HepG2 (cell line): ENCODE results near the gene TMEM255B. TPM values are rescaled to one million over a fixed set of nuclear protein-coding genes. Genes with fewer than 3 reads are reported as not detected.

Source experiments
- ASH2L ChIP-seq: fragments of 300-600, 200-600 bp; sonication (generic); IDR thresholded peaks from 2 replicates; pipeline ENCODE4 v1.7.0; 2017; ENCODE audit warnings: low read depth, mild to moderate bottlenecking, moderate library complexity, mixed read lengths, low read length; ENCODE audit not compliant: insufficient read length
- BORCS8-MEF2B ChIP-seq: sonication (generic); formaldehyde crosslinking; IDR thresholded peaks from 2 replicates; pipeline ENCODE4 v1.8.0; 2022; ENCODE audit warnings: mild to moderate bottlenecking, missing genetic modification reagents
- ESRRA ChIP-seq: sonication (generic); formaldehyde crosslinking; IDR thresholded peaks from 2 replicates; pipeline ENCODE4 v1.5.1; 2020; ENCODE audit warnings: mild to moderate bottlenecking, low read depth, missing genetic modification reagents
- GABPB1 ChIP-seq: IDR thresholded peaks from 2 replicates; pipeline ENCODE4 v1.6.1; 2016; ENCODE audit warnings: mild to moderate bottlenecking, missing genetic modification reagents, moderate library complexity, missing compliant biosample characterization
- JUND ChIP-seq: sonication (generic); formaldehyde crosslinking; IDR thresholded peaks from 2 replicates; pipeline ENCODE4 v1.8.0; 2022; ENCODE audit warnings: mild to moderate bottlenecking, missing genetic modification reagents
- MAZ ChIP-seq, 2 experiments: sonication (generic) in 1 of 2; formaldehyde crosslinking in 1 of 2; IDR thresholded peaks; 2 replicates each; pipeline versions ENCODE4 v1.5.0 to v1.6.1; 2012 to 2020; ENCODE audit warnings: low read depth in 2 of 2, mild to moderate bottlenecking in 2 of 2, borderline replicate concordance in 1 of 2, improper control_type of control experiment in 1 of 2, low read length in 1 of 2, missing genetic modification reagents in 1 of 2, moderate library complexity in 1 of 2
- NFE2L1 ChIP-seq: sonication (generic); formaldehyde crosslinking; IDR thresholded peaks from 2 replicates; pipeline ENCODE4 v1.4.0; 2020; ENCODE audit warnings: missing genetic modification reagents, mild to moderate bottlenecking, borderline replicate concordance
- PTBP1 ChIP-seq: fragments of 200-400 bp; formaldehyde crosslinking; IDR thresholded peaks from 2 replicates; pipeline ENCODE4 v1.6.1; 2018; ENCODE audit warnings: low read length, low read depth; ENCODE audit not compliant: poor library complexity, severe bottlenecking
- SNAPC4 ChIP-seq: sonication (generic); formaldehyde crosslinking; IDR thresholded peaks from 2 replicates; pipeline ENCODE4 v1.4.0; 2020; ENCODE audit warnings: mild to moderate bottlenecking, missing genetic modification reagents
- TBX3 ChIP-seq: fragments of 450-650 bp; IDR thresholded peaks from 2 replicates; pipeline ENCODE4 v1.6.1; 2017; ENCODE audit warnings: antibody characterized with exemption, mild to moderate bottlenecking, inconsistent platforms, borderline replicate concordance
- TRAFD1 ChIP-seq: sonication (generic); formaldehyde crosslinking; IDR thresholded peaks from 2 replicates; pipeline ENCODE4 v1.5.1; 2020; ENCODE audit warnings: missing genetic modification reagents, mild to moderate bottlenecking, borderline replicate concordance
- U2AF1 ChIP-seq: fragments of 200-400 bp; formaldehyde crosslinking; optimal IDR thresholded peaks from 2 replicates; pipeline ENCODE3; 2017; ENCODE audit warnings: mild to moderate bottlenecking, low read depth, low read length
- ZNF256 ChIP-seq: sonication (generic); formaldehyde crosslinking; conservative IDR thresholded peaks from 2 replicates; pipeline ENCODE4 v1.4.0; 2020; ENCODE audit warnings: missing genetic modification reagents
- ZNF572 ChIP-seq: sonication (generic); formaldehyde crosslinking; IDR thresholded peaks from 2 replicates; pipeline ENCODE4 v1.5.1; 2020; ENCODE audit warnings: mild to moderate bottlenecking, missing genetic modification reagents
- ZNF607 ChIP-seq: sonication (generic); formaldehyde crosslinking; IDR thresholded peaks from 2 replicates; pipeline ENCODE4 v1.5.1; 2020; ENCODE audit warnings: missing genetic modification reagents, mild to moderate bottlenecking, borderline replicate concordance
- ZNF616 ChIP-seq: sonication (generic); formaldehyde crosslinking; IDR thresholded peaks from 2 replicates; pipeline ENCODE4 v1.5.0; 2020; ENCODE audit warnings: low read depth, mild to moderate bottlenecking, missing genetic modification reagents
- ZNF660 ChIP-seq: sonication (generic); formaldehyde crosslinking; IDR thresholded peaks from 2 replicates; pipeline ENCODE4 v1.5.1; 2020; ENCODE audit warnings: mild to moderate bottlenecking, low read depth, missing genetic modification reagents, borderline replicate concordance
- polyA plus RNA-seq, 8 experiments: library from polyadenylated mRNA; depleted of rRNA in 3 of 8; stranded (reverse) in 7 of 8; unstranded in 1 of 8; fragments of >200 nt; fragmentation: Illumina TruSeq in 4 of 8; extraction: Trizol in 4 of 8; gene quantifications; 2 replicates each; pipeline versions ENCODE4 v1.2.1 to v1.2.3, GENCODE V29; 2011 to 2016; ENCODE audit warnings: low read depth in 4 of 8, missing spikeins in 1 of 8, mixed read lengths in 1 of 8; ENCODE audit not compliant: insufficient read depth in 1 of 8
- total RNA-seq, 5 experiments: library from RNA; depleted of rRNA; stranded (reverse); fragments of >200 nt; fragmentation: Illumina TruSeq; extraction: Trizol; gene quantifications; 2 replicates each; pipeline ENCODE4 v1.2.3, GENCODE V29; 2016; ENCODE audit warnings: low read depth in 1 of 5
- TF ChIP-seq, protein P1 (sequence below): sonication (generic); formaldehyde crosslinking; IDR thresholded peaks from 2 replicates; pipeline ENCODE4 v1.4.0; 2020; ENCODE audit warnings: mild to moderate bottlenecking, missing genetic modification reagents
- TF ChIP-seq, protein P2 (sequence below): sonication (generic); formaldehyde crosslinking; IDR thresholded peaks from 2 replicates; pipeline ENCODE4 v1.5.0; 2020; ENCODE audit warnings: missing genetic modification reagents
- TF ChIP-seq, protein P3 (sequence below): sonication (generic); formaldehyde crosslinking; IDR thresholded peaks from 2 replicates; pipeline ENCODE4 v1.4.0; 2020; ENCODE audit warnings: missing genetic modification reagents

TMEM255B gene
- total and polyA plus RNA-seq, 2 of the 13 experiments (the other 11 are each of a cell fraction or from before 2014, with no cell fraction given), result not detected

DNA sequence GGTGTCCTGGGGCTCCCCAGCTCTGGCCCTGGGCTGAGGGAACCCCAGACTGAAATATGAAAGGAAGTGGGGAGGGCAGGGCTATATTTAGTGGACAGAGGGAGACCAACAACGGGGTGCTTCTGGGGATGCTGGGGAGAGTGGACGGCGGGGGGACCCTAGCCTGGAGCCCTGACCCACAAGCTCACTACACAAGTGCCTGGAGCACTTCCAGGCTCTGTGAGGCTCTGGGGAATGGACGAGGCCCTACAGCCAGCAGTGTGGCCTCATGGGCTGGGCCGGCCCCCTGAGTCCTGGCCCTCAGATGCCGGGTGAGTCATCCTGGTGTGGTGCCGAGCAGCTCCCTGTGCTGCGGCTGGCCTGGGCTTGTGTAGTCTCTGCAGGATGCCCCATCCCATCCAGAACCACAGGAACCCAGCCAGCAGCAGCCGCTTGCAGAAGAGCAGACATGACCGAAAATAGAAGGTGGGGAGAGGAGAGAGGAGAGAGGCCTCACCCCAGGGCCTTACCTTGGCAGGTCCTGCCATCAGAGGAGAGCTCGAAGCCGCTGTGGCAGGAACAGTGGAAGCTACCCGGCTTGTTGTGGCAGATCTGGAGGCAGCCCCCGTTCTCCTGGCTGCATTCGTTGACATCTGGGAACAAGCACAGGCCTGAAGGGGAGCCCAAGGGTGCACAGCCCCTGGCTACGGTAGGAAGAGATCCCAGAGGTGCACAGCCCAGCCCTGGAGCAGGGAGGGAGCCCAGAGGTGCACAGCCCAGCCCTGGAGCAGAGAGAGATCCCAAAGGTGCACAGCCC, 78.7 kb downstream of the TMEM255B start (continued):
- TF ChIP-seq ZNF660 (CRISPR knock-in tag), result no peak
- no peak for TF ChIP-seq U2AF1
- no peak for TF ChIP-seq TBX3
- TF ChIP-seq, protein P1, sequence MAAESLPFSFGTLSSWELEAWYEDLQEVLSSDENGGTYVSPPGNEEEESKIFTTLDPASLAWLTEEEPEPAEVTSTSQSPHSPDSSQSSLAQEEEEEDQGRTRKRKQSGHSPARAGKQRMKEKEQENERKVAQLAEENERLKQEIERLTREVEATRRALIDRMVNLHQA, result no peak
- TF ChIP-seq ZNF616 (CRISPR knock-in tag), result no peak
- TF ChIP-seq MAZ (IDR thresholded peaks at IDR 0.05; ENCODE audit: borderline replicate concordance, low read depth, low read length), result no peak
- no peak for TF ChIP-seq MAZ (CRISPR knock-in tag; IDR thresholded peaks at IDR 0.05; ENCODE audit: low read depth)
- TF ChIP-seq ZNF572 (CRISPR knock-in tag), result no peak
- 0 out of 2 replicates have a peak, but pooled peaks have one; percentile 29 for TF ChIP-seq JUND
- no peak for TF ChIP-seq PTBP1
- TF ChIP-seq NFE2L1 (CRISPR knock-in tag), result no peak
- TF ChIP-seq TRAFD1 (CRISPR knock-in tag), result no peak
- TF ChIP-seq BORCS8-MEF2B (CRISPR knock-in tag), result no peak
- TF ChIP-seq, protein P2, sequence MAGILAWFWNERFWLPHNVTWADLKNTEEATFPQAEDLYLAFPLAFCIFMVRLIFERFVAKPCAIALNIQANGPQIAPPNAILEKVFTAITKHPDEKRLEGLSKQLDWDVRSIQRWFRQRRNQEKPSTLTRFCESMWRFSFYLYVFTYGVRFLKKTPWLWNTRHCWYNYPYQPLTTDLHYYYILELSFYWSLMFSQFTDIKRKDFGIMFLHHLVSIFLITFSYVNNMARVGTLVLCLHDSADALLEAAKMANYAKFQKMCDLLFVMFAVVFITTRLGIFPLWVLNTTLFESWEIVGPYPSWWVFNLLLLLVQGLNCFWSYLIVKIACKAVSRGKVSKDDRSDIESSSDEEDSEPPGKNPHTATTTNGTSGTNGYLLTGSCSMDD (CRISPR knock-in tag), result no peak
- no peak for TF ChIP-seq ESRRA (CRISPR knock-in tag)
- no peak for TF ChIP-seq ZNF607 (CRISPR knock-in tag)
- TF ChIP-seq SNAPC4 (CRISPR knock-in tag), result no peak
- TF ChIP-seq ZNF256 (CRISPR knock-in tag), result no peak
- TF ChIP-seq, protein P3, sequence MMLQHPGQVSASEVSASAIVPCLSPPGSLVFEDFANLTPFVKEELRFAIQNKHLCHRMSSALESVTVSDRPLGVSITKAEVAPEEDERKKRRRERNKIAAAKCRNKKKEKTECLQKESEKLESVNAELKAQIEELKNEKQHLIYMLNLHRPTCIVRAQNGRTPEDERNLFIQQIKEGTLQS (CRISPR knock-in tag), result peak; percentile 43; the same call in 1 of the 2 replicates
- 0 out of 2 replicates have a peak, but pooled peaks have one; percentile 20 for TF ChIP-seq GABPB1
- TF ChIP-seq ASH2L, result no peak
